Prostate gland (tissue), 2 donors: ENCODE measurements around the gene SENP7.

Source experiments
- POLR2A ChIP-seq: fragments of 450-650 bp; IDR thresholded peaks from one replicate; pipeline ENCODE4 v1.6.1; 2016; ENCODE audit warnings: antibody characterized with exemption, mild to moderate bottlenecking
- TF ChIP-seq, protein P1 (sequence below), 4 experiments: fragments of 200-600 bp in 2 of 4; fragments of 450-650 bp in 2 of 4; sonication (generic) in 2 of 4; IDR thresholded peaks; 1 replicate in 3 of 4; 2 replicates in 1 of 4; pipeline ENCODE4 v1.5.1; 2016 to 2019; ENCODE audit warnings: antibody characterized with exemption in 4 of 4, mild to moderate bottlenecking in 2 of 4, moderate library complexity in 2 of 4

DNA sequence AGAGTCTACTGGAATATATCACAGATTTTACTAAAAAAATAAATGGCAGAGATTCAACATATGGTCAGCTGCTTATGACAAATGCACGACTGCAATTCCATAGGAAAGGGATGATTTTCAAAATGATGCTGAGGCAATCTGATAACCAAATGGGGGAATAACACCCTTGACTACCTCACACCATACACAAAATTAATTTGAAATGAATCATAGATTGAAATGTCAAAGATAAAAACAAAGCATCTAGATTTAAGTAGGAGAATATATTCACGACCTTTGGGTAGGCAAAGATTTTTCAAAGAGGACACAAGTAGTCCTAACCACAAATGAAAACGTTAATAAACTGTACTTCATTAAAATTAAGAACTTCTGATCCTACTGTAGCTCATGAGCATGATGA lies 11.2 kb downstream of the SENP7 start:
- TF ChIP-seq, protein P1, sequence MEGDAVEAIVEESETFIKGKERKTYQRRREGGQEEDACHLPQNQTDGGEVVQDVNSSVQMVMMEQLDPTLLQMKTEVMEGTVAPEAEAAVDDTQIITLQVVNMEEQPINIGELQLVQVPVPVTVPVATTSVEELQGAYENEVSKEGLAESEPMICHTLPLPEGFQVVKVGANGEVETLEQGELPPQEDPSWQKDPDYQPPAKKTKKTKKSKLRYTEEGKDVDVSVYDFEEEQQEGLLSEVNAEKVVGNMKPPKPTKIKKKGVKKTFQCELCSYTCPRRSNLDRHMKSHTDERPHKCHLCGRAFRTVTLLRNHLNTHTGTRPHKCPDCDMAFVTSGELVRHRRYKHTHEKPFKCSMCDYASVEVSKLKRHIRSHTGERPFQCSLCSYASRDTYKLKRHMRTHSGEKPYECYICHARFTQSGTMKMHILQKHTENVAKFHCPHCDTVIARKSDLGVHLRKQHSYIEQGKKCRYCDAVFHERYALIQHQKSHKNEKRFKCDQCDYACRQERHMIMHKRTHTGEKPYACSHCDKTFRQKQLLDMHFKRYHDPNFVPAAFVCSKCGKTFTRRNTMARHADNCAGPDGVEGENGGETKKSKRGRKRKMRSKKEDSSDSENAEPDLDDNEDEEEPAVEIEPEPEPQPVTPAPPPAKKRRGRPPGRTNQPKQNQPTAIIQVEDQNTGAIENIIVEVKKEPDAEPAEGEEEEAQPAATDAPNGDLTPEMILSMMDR (IDR thresholded peaks at IDR 0.05) = no peak
- no peak for TF ChIP-seq POLR2A
